K562 (cell line): ENCODE data around the gene ESPN. TPM values are rescaled to one million over a fixed set of nuclear protein-coding genes. Genes with fewer than 3 reads are reported as not detected.
A peak's percentile ranks its signal among the peaks of the same experiment; 100 is the strongest.

ENCODE experiments used
- ATF1 ChIP-seq, 2 experiments: fragments of 450-650 bp in 1 of 2; IDR thresholded peaks; 2 replicates each; pipeline ENCODE4 v1.6.1; 2016; ENCODE audit warnings: missing compliant biosample characterization in 1 of 2, missing genetic modification characterization in 1 of 2
- CCNT2 ChIP-seq: IDR thresholded peaks from 2 replicates; pipeline ENCODE4 v1.6.1; 2011; ENCODE audit warnings: borderline replicate concordance, low read depth, mild to moderate bottlenecking, moderate library complexity, mixed read lengths, low read length; ENCODE audit not compliant: insufficient read length; ENCODE audit errors: extremely low read depth
- CLOCK ChIP-seq: fragments of 250-450 bp; sonication (Bioruptor Pico); IDR thresholded peaks from 2 replicates; pipeline ENCODE4 v1.4.0; 2020; ENCODE audit warnings: mild to moderate bottlenecking, moderate library complexity, borderline replicate concordance
- CTCF ChIP-seq, 3 experiments: IDR thresholded peaks in 2 of 3; conservative IDR thresholded peaks in 1 of 3; 2 replicates each; pipeline ENCODE4 v1.5.1; 2011 to 2012; ENCODE audit warnings: low read length in 3 of 3, mild to moderate bottlenecking in 3 of 3, control low read depth in 2 of 3, improper control_type of control experiment in 1 of 3, inconsistent platforms in 1 of 3, low read depth in 1 of 3, mixed read lengths in 1 of 3, moderate library complexity in 1 of 3; ENCODE audit not compliant: insufficient read depth in 2 of 3
- FOXA3 ChIP-seq, 2 experiments: fragments of 450-650 bp in 1 of 2; sonication (generic) in 1 of 2; formaldehyde crosslinking; IDR thresholded peaks in 1 of 2; conservative IDR thresholded peaks in 1 of 2; 2 replicates each; pipeline versions ENCODE4 v1.4.0 to v1.8.0; 2020 to 2022; ENCODE audit warnings: mild to moderate bottlenecking in 2 of 2, missing genetic modification reagents in 1 of 2
- SMC3 ChIP-seq: conservative IDR thresholded peaks from 2 replicates; pipeline ENCODE4 v1.6.1; 2011; ENCODE audit warnings: low read depth, low read length, improper control_type of control experiment; ENCODE audit not compliant: insufficient read depth
- SP1 ChIP-seq: sonication (generic); formaldehyde crosslinking; IDR thresholded peaks from 2 replicates; pipeline ENCODE4 v1.8.1; 2022; ENCODE audit warnings: mild to moderate bottlenecking, missing genetic modification reagents
- THAP12 ChIP-seq: fragments of 250-450 bp; sonication (Bioruptor Pico); IDR thresholded peaks from 2 replicates; pipeline ENCODE4 v1.9.0; 2021; ENCODE audit warnings: mild to moderate bottlenecking, inconsistent platforms
- USF1 ChIP-seq: sonication (generic); formaldehyde crosslinking; IDR thresholded peaks from 2 replicates; pipeline ENCODE4 v1.9.0; 2022; ENCODE audit warnings: mild to moderate bottlenecking, missing genetic modification reagents
- ZC3H4 ChIP-seq: sonication (generic); formaldehyde crosslinking; IDR thresholded peaks from 2 replicates; pipeline ENCODE4 v1.9.0; 2021; ENCODE audit warnings: missing genetic modification reagents, borderline replicate concordance
- ZNF347 ChIP-seq: fragments of 450-650 bp; formaldehyde crosslinking; IDR thresholded peaks from 2 replicates; pipeline ENCODE4 v1.4.0; 2020; ENCODE audit warnings: low read depth, mild to moderate bottlenecking, moderate library complexity
- ZNF431 ChIP-seq: sonication (generic); formaldehyde crosslinking; IDR thresholded peaks from 2 replicates; pipeline ENCODE4 v1.8.0; 2022; ENCODE audit warnings: mild to moderate bottlenecking, missing genetic modification reagents
- polyA plus RNA-seq, 8 experiments: library from polyadenylated mRNA; depleted of rRNA in 4 of 8; stranded (reverse) in 5 of 8; unstranded in 3 of 8; fragments of >200 nt; fragmentation: Nextera tagmentation in 2 of 8; fragmentation: Illumina TruSeq in 1 of 8; extraction: Ambion mirVana in 2 of 8; extraction: Trizol in 1 of 8; gene quantifications; 2 replicates each; pipeline versions ENCODE4 v1.2.1 to v1.2.3, GENCODE V29; 2011 to 2014; ENCODE audit warnings: inconsistent platforms in 1 of 8, missing spikeins in 1 of 8
- total RNA-seq, 7 experiments: library from RNA; depleted of rRNA in 6 of 7; stranded (reverse); fragments of >200 nt in 6 of 7; fragmentation: Illumina TruSeq in 2 of 7; extraction: Trizol in 2 of 7; gene quantifications; 2 replicates each; pipeline versions ENCODE4 v1.2.1 to v1.2.3, GENCODE V29; 2011 to 2021; ENCODE audit warnings: low replicate concordance in 1 of 7

Gene ESPN
- total and polyA plus RNA-seq, 9 of the 15 experiments (the other 6 are each of a cell fraction or from before 2014, with no cell fraction given), result 0.07 to 1.2 (median 0.45) TPM; not detected in 3

- TF ChIP-seq SP1 (CRISPR knock-in tag) (peak; percentile 41; the same call in 1 of the 2 replicates), CTCF (IDR thresholded peaks at IDR 0.05 in 2 of 3, conservative IDR thresholded peaks at IDR 0.05 in 1 of 3; ENCODE audit: insufficient read depth in 2 of 3, low read depth in 1 of 3, low read length in 3 of 3) (peak; percentile 56 to 73 (median 70)), USF1 (peak; percentile 24; the same call in 1 of the 2 replicates), THAP12 (CRISPR knock-in tag) (no peak), FOXA3 (CRISPR knock-in tag; conservative IDR thresholded peaks at IDR 0.05 in 1 of 2, IDR thresholded peaks at IDR 0.05 in 1 of 2) (peak in 1 of 2 experiments; percentile 73; a peak in 2 of 4 replicates), ZNF347 (no peak), ZNF431 (CRISPR knock-in tag) (no peak), CCNT2 (no peak), SMC3 (peak; percentile 51), ZC3H4 (CRISPR knock-in tag) (0 out of 2 replicates have a peak, but pooled peaks have one; percentile 19), ATF1 (CRISPR knock-in tag; IDR thresholded peaks at IDR 0.05) (no peak), ATF1 (tag; IDR thresholded peaks at IDR 0.05) (no peak), CLOCK (CRISPR knock-in tag) (no peak)
These were observed 20.6 kb downstream of the ESPN start (continued) for GRCh38 chr1:6445062-6445763.
